HepG2 (cell line): Measurements from ENCODE around the gene DAO. TPM values are rescaled to one million over a fixed set of nuclear protein-coding genes. Genes with fewer than 3 reads are reported as not detected.

Experiments
- BCL6 ChIP-seq: IDR thresholded peaks from 2 replicates; pipeline ENCODE4 v1.6.1; 2016; ENCODE audit warnings: missing genetic modification reagents, missing compliant biosample characterization
- E2F2 ChIP-seq: sonication (generic); formaldehyde crosslinking; IDR thresholded peaks from 2 replicates; pipeline ENCODE4 v1.4.0; 2020; ENCODE audit warnings: missing genetic modification reagents, borderline replicate concordance
- EP300 ChIP-seq, 3 experiments: sonication (generic) in 1 of 3; formaldehyde crosslinking in 1 of 3; IDR thresholded peaks; 2 replicates each; pipeline versions ENCODE4 v1.5.1 to v1.6.1; 2011 to 2020; ENCODE audit warnings: low read depth in 2 of 3, low read length in 2 of 3, borderline replicate concordance in 1 of 3, improper control_type of control experiment in 1 of 3, mild to moderate bottlenecking in 1 of 3, missing genetic modification reagents in 1 of 3, moderate library complexity in 1 of 3
- GTF3A ChIP-seq: sonication (generic); formaldehyde crosslinking; conservative IDR thresholded peaks from 2 replicates; pipeline ENCODE4 v1.4.0; 2020; ENCODE audit warnings: mild to moderate bottlenecking, missing genetic modification reagents
- HNRNPLL ChIP-seq: fragments of 200-400 bp; formaldehyde crosslinking; IDR thresholded peaks from 2 replicates; pipeline ENCODE4 v1.6.1; 2017; ENCODE audit warnings: mild to moderate bottlenecking, low read depth, low read length; ENCODE audit not compliant: poor library complexity, severe bottlenecking
- JUN ChIP-seq: sonication (generic); formaldehyde crosslinking; IDR thresholded peaks from 2 replicates; pipeline ENCODE4 v1.4.0; 2020; ENCODE audit warnings: mild to moderate bottlenecking, missing genetic modification reagents
- MTF1 ChIP-seq: sonication (generic); formaldehyde crosslinking; IDR thresholded peaks from 2 replicates; pipeline ENCODE4 v1.5.0; 2020; ENCODE audit warnings: missing genetic modification reagents
- NFKB2 ChIP-seq: sonication (generic); formaldehyde crosslinking; IDR thresholded peaks from 2 replicates; pipeline ENCODE4 v1.4.0; 2020; ENCODE audit warnings: missing genetic modification reagents, borderline replicate concordance
- NFYC ChIP-seq: IDR thresholded peaks from 2 replicates; pipeline ENCODE4 v1.6.1; 2016; ENCODE audit warnings: missing genetic modification reagents, missing compliant biosample characterization
- PCBP2 ChIP-seq: fragments of 200-400 bp; formaldehyde crosslinking; optimal IDR thresholded peaks from 2 replicates; pipeline ENCODE3; 2018; ENCODE audit warnings: low read length, low read depth; ENCODE audit not compliant: poor library complexity, severe bottlenecking
- RFXAP ChIP-seq: sonication (generic); formaldehyde crosslinking; IDR thresholded peaks from 2 replicates; pipeline ENCODE4 v1.4.0; 2020; ENCODE audit warnings: missing genetic modification reagents, borderline replicate concordance
- SALL1 ChIP-seq: sonication (generic); formaldehyde crosslinking; IDR thresholded peaks from 2 replicates; pipeline ENCODE4 v1.8.0; 2022; ENCODE audit warnings: mild to moderate bottlenecking, missing genetic modification reagents
- STAG1 ChIP-seq: sonication (generic); formaldehyde crosslinking; IDR thresholded peaks from 2 replicates; pipeline ENCODE4 v1.4.0; 2020; ENCODE audit warnings: missing genetic modification reagents
- TCF7L2 ChIP-seq: IDR thresholded peaks from 2 replicates; pipeline ENCODE4 v1.6.1; 2011; ENCODE audit warnings: mild to moderate bottlenecking, low read depth, low read length, moderate library complexity
- U2AF1 ChIP-seq: fragments of 200-400 bp; formaldehyde crosslinking; optimal IDR thresholded peaks from 2 replicates; pipeline ENCODE3; 2017; ENCODE audit warnings: mild to moderate bottlenecking, low read depth, low read length
- ZBTB3 ChIP-seq: sonication (generic); formaldehyde crosslinking; IDR thresholded peaks from 2 replicates; pipeline ENCODE4 v1.4.0; 2020; ENCODE audit warnings: low read depth, mild to moderate bottlenecking, moderate library complexity, missing genetic modification reagents, borderline replicate concordance
- ZMYM4 ChIP-seq: sonication (generic); formaldehyde crosslinking; IDR thresholded peaks from 2 replicates; pipeline ENCODE4 v1.8.1; 2023; ENCODE audit warnings: mild to moderate bottlenecking, missing genetic modification reagents
- ZNF143 ChIP-seq: sonication (generic); formaldehyde crosslinking; IDR thresholded peaks from 2 replicates; pipeline ENCODE4 v1.4.0; 2020; ENCODE audit warnings: missing genetic modification reagents
- ZNF276 ChIP-seq: sonication (generic); formaldehyde crosslinking; IDR thresholded peaks from 2 replicates; pipeline ENCODE4 v1.4.0; 2020; ENCODE audit warnings: mild to moderate bottlenecking, low read depth, missing genetic modification reagents
- ZNF335 ChIP-seq: sonication (generic); formaldehyde crosslinking; IDR thresholded peaks from 2 replicates; pipeline ENCODE4 v1.4.0; 2020; ENCODE audit warnings: missing genetic modification reagents
- ZNF598 ChIP-seq: sonication (generic); formaldehyde crosslinking; IDR thresholded peaks from 2 replicates; pipeline ENCODE4 v1.5.1; 2020; ENCODE audit warnings: mild to moderate bottlenecking, missing genetic modification reagents, borderline replicate concordance
- ZNF782 ChIP-seq: sonication (generic); formaldehyde crosslinking; IDR thresholded peaks from 2 replicates; pipeline ENCODE4 v1.4.0; 2020; ENCODE audit warnings: missing genetic modification reagents, mild to moderate bottlenecking, borderline replicate concordance
- polyA plus RNA-seq, 8 experiments: library from polyadenylated mRNA; depleted of rRNA in 3 of 8; stranded (reverse) in 7 of 8; unstranded in 1 of 8; fragments of >200 nt; fragmentation: Illumina TruSeq in 4 of 8; extraction: Trizol in 4 of 8; gene quantifications; 2 replicates each; pipeline versions ENCODE4 v1.2.1 to v1.2.3, GENCODE V29; 2011 to 2016; ENCODE audit warnings: low read depth in 4 of 8, missing spikeins in 1 of 8, mixed read lengths in 1 of 8; ENCODE audit not compliant: insufficient read depth in 1 of 8
- total RNA-seq, 5 experiments: library from RNA; depleted of rRNA; stranded (reverse); fragments of >200 nt; fragmentation: Illumina TruSeq; extraction: Trizol; gene quantifications; 2 replicates each; pipeline ENCODE4 v1.2.3, GENCODE V29; 2016; ENCODE audit warnings: low read depth in 1 of 5
- TF ChIP-seq, protein P1 (sequence below): sonication (generic); formaldehyde crosslinking; IDR thresholded peaks from 2 replicates; pipeline ENCODE4 v1.4.0; 2020; ENCODE audit warnings: missing genetic modification reagents, borderline replicate concordance

The DAO gene
- total and polyA plus RNA-seq, 2 of the 13 experiments (the other 11 are each of a cell fraction or from before 2014, with no cell fraction given) = 0.34 to 0.82 TPM

GRCh38 chr12:108884116-108885012, 4.5 kb downstream of the DAO start (continued):
- TF ChIP-seq, protein P1, sequence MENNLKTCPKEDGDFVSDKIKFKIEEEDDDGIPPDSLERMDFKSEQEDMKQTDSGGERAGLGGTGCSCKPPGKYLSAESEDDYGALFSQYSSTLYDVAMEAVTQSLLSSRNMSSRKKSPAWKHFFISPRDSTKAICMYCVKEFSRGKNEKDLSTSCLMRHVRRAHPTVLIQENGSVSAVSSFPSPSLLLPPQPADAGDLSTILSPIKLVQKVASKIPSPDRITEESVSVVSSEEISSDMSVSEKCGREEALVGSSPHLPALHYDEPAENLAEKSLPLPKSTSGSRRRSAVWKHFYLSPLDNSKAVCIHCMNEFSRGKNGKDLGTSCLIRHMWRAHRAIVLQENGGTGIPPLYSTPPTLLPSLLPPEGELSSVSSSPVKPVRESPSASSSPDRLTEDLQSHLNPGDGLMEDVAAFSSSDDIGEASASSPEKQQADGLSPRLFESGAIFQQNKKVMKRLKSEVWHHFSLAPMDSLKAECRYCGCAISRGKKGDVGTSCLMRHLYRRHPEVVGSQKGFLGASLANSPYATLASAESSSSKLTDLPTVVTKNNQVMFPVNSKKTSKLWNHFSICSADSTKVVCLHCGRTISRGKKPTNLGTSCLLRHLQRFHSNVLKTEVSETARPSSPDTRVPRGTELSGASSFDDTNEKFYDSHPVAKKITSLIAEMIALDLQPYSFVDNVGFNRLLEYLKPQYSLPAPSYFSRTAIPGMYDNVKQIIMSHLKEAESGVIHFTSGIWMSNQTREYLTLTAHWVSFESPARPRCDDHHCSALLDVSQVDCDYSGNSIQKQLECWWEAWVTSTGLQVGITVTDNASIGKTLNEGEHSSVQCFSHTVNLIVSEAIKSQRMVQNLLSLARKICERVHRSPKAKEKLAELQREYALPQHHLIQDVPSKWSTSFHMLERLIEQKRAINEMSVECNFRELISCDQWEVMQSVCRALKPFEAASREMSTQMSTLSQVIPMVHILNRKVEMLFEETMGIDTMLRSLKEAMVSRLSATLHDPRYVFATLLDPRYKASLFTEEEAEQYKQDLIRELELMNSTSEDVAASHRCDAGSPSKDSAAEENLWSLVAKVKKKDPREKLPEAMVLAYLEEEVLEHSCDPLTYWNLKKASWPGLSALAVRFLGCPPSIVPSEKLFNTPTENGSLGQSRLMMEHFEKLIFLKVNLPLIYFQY (CRISPR knock-in tag) = no peak
- TF ChIP-seq U2AF1 (no peak), HNRNPLL (no peak), JUN (no peak), RFXAP (no peak), ZNF276 (no peak), BCL6 (CRISPR knock-in tag) (no peak), TCF7L2 (no peak), ZMYM4 (CRISPR knock-in tag) (peak; percentile 52), E2F2 (CRISPR knock-in tag) (no peak), MTF1 (no peak), STAG1 (CRISPR knock-in tag) (peak; percentile 50), ZBTB3 (CRISPR knock-in tag) (no peak), PCBP2 (no peak), NFYC (CRISPR knock-in tag) (no peak), GTF3A (no peak), ZNF782 (CRISPR knock-in tag) (no peak), ZNF143 (CRISPR knock-in tag) (peak; percentile 14; the same call in 1 of the 2 replicates), EP300 (IDR thresholded peaks at IDR 0.05; ENCODE audit: low read depth in 2 of 2, low read length in 2 of 2) (no peak), EP300 (CRISPR knock-in tag; IDR thresholded peaks at IDR 0.05; ENCODE audit: borderline replicate concordance) (no peak), ZNF335 (CRISPR knock-in tag) (no peak), ZNF598 (CRISPR knock-in tag) (no peak), NFKB2 (CRISPR knock-in tag) (no peak), SALL1 (0 out of 2 replicates have a peak, but pooled peaks have one; percentile 10)
